ENCODE results near the gene BTBD2. TPM values are rescaled to one million over a fixed set of nuclear protein-coding genes. Genes with fewer than 3 reads are reported as not detected.

BTBD2 gene
- total and polyA plus RNA-seq, 2 of the 13 experiments (the other 11 are each of a cell fraction or from before 2014, with no cell fraction given), result 28.1 to 45.3 TPM

DNA sequence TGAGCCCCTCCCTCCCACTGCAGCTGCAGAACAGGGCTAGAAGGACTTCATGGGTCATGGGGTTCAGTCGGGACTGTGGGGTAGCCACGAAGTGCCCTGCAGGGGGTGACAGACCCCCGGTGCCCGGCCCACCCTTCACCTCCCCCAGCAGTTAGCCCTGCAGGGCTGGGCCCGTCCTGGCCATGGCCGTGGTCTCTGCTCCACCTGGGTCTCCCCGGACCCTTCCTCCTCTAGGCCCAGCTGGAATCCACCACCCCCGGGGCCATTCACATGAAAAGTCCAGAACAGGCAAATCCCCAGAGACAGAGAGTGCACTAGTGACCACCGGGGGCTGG, 18.3 kb upstream of the BTBD2 start (continued):
- TF ChIP-seq NR2F1 (CRISPR knock-in tag; IDR thresholded peaks at IDR 0.05) (no peak), SATB2 (CRISPR knock-in tag; IDR thresholded peaks at IDR 0.05) (no peak), RELA (CRISPR knock-in tag; IDR thresholded peaks at IDR 0.05) (no peak), HCFC1 (IDR thresholded peaks at IDR 0.05; ENCODE audit: low read depth, low read length) (no peak), ARHGAP35 (CRISPR knock-in tag; IDR thresholded peaks at IDR 0.05; ENCODE audit: borderline replicate concordance) (no peak)

DNA sequence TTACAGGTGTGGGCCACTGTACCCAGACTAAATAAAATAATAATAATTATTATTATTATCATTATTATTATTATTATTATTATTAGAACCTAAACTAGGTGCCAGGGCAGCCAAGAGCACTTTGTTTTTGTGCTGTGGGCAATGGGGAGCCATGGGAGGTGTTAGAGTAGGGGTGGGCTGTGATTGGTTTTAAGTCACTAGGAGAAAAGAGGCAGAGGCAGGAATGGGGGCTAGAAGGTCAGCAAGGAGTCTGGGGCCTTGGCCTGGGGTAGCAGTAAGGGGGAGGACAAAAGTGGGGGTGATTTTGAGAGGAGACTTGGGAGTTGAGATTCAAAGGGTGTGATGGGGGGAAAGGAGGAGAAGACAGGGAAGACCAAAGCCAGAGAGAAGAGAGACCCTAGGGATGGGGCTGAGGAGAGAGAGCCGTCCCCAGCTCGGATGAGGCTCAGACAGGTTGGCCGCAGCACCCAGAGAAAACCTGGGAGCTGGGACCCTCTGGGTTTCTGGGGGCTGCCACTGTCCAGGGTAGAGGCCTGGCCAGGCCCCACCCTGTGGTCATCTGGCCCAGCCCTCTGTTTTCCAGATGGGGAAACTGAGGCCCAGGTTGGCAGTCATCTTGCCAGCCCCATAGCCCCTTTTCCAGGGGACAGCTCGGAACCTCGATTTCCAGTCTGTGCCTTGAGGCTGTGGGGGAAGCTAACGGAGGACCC, 17.8 kb upstream of the BTBD2 start:
- H3K79me2 ChIP-seq (ENCODE audit: insufficient read depth, low read length), result no peaks in the 10 kb centered on the region
- POLR2A ChIA-PET, result interaction anchor here (2.2 kb wide), 1 partner anchor 16 kb away, joined by 11 read pairs; no protein-coding TSS in a partner anchor
- H3K9ac ChIP-seq (ENCODE audit: insufficient read depth, low read depth, low read length), result no peak overlapping the region
- TF ChIP-seq MLLT10 (CRISPR knock-in tag; IDR thresholded peaks at IDR 0.05) (no peak), ZNF569 (CRISPR knock-in tag; IDR thresholded peaks at IDR 0.05; ENCODE audit: borderline replicate concordance) (no peak), ATF7 (IDR thresholded peaks at IDR 0.05) (no peak), ATF7 (CRISPR knock-in tag; IDR thresholded peaks at IDR 0.05) (no peak), ZNF766 (CRISPR knock-in tag; IDR thresholded peaks at IDR 0.05; ENCODE audit: borderline replicate concordance) (no peak), ZNF224 (CRISPR knock-in tag; IDR thresholded peaks at IDR 0.05) (no peak), RBM39 (IDR thresholded peaks at IDR 0.05; ENCODE audit: low read depth, low read length, poor library complexity, severe bottlenecking) (no peak), CEBPB (IDR thresholded peaks at IDR 0.05; ENCODE audit: borderline replicate concordance, low read depth, low read length) (no peak), SNRNP70 (IDR thresholded peaks at IDR 0.05; ENCODE audit: low read depth, low read length) (no peak)
- TF ChIP-seq, protein P1, sequence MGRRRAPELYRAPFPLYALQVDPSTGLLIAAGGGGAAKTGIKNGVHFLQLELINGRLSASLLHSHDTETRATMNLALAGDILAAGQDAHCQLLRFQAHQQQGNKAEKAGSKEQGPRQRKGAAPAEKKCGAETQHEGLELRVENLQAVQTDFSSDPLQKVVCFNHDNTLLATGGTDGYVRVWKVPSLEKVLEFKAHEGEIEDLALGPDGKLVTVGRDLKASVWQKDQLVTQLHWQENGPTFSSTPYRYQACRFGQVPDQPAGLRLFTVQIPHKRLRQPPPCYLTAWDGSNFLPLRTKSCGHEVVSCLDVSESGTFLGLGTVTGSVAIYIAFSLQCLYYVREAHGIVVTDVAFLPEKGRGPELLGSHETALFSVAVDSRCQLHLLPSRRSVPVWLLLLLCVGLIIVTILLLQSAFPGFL (CRISPR knock-in tag; IDR thresholded peaks at IDR 0.05), result no peak
- TF ChIP-seq, protein P2, sequence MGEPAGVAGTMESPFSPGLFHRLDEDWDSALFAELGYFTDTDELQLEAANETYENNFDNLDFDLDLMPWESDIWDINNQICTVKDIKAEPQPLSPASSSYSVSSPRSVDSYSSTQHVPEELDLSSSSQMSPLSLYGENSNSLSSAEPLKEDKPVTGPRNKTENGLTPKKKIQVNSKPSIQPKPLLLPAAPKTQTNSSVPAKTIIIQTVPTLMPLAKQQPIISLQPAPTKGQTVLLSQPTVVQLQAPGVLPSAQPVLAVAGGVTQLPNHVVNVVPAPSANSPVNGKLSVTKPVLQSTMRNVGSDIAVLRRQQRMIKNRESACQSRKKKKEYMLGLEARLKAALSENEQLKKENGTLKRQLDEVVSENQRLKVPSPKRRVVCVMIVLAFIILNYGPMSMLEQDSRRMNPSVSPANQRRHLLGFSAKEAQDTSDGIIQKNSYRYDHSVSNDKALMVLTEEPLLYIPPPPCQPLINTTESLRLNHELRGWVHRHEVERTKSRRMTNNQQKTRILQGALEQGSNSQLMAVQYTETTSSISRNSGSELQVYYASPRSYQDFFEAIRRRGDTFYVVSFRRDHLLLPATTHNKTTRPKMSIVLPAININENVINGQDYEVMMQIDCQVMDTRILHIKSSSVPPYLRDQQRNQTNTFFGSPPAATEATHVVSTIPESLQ (CRISPR knock-in tag; conservative IDR thresholded peaks at IDR 0.05), result no peak
- H3K4me2 ChIP-seq (ENCODE audit: low read depth, low read length), result no peak overlapping the region
- no peak overlapping the region for H2AFZ ChIP-seq (ENCODE audit: low read length)
- H3K36me3 ChIP-seq (replicated peaks in 1 of 2; ENCODE audit: control insufficient read depth in 1 of 2, insufficient read depth in 2 of 2, low read length in 2 of 2), result no peaks in the 10 kb centered on the region
- ATAC-seq, result no peak
- H4K20me1 ChIP-seq (ENCODE audit: insufficient read depth, low read length), result no peaks in the 10 kb centered on the region
- in situ Hi-C loops (cut with HindIII; ENCODE audit: extremely low pct_ligation_motif_present, low pct_unique_long_range_greater_than_20kb), result no loop called here
- H3K27ac ChIP-seq (ENCODE audit: extremely low read length, insufficient read depth, low read length), result no peak overlapping the region
- peaks cover 0 to 9% of the 10 kb centered on the region in 2 experiments; a peak in 2 of 5 replicates for H3K27me3 ChIP-seq (ENCODE audit: control insufficient read depth in 1 of 2, insufficient read depth in 2 of 2, low read length in 2 of 2)
- intact Hi-C loops (cut with micrococcal nuclease; ENCODE audit: unreplicated experiment), result no loop called here
- H3K4me1 ChIP-seq (ENCODE audit: insufficient read depth, low read length), result peaks cover 14% of the 10 kb centered on the region
- no peak for DNase-seq (ENCODE audit: low spot score)
- H3K4me3 ChIP-seq (replicated peaks in 1 of 3; ENCODE audit: insufficient read depth in 1 of 3, low read depth in 2 of 3, low read length in 3 of 3), result no peak overlapping the region
- no peaks in the 10 kb centered on the region for H3K9me3 ChIP-seq (ENCODE audit: low read length)
- no peak for FAIRE-seq
- WGBS (ENCODE audit: low lambda C conversion rate), result 84% methylated on average over 3 of the region's 6 CpGs
- CTCF ChIA-PET (ENCODE audit: low intra/inter-chr PET ratio, low total read pairs), result no interaction called here
- no TSS peak for BruUV-seq (replicated peaks)

Data from HepG2 (cell line).